ENCODE results near the gene SLC4A8. TPM values are rescaled to one million over a fixed set of nuclear protein-coding genes. Genes with fewer than 3 reads are reported as not detected.

The SLC4A8 gene
- total and polyA plus RNA-seq, 9 of the 15 experiments (the other 6 are each of a cell fraction or from before 2014, with no cell fraction given): 0.04 to 1.5 (median 0.12) TPM; not detected in 2

DNA sequence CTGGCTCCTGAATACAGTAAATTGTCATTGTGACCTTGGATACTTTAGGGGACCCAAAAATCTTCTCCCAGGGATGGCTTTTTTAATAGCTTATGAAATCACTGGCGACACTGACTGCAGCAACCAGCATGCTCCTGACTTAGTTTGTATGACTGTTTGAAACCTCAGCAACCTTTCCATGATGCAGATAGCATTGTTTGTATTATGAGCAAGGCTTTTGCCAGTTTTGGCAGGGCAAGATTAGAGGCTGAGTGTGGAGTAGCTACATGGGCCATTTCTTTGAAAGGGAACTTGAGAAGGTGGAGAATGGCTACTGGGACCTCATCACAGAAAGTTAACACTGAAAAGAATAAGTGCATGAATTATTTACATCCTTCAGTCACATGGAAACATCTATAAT lies 50.9 kb downstream of the SLC4A8 start:
- FAIRE-seq: no peak
- Histone ChIP-seq H3K36me3 (ENCODE audit: control insufficient read depth, insufficient read depth, low read length) (no peaks in the 10 kb centered on the region), H3K9me3 (replicated peaks; ENCODE audit: control insufficient read depth, insufficient read depth, low read depth, low read length) (no peaks in the 10 kb centered on the region), H3K4me2 (ENCODE audit: insufficient read depth, low read length) (no peak overlapping the region), H2AFZ (ENCODE audit: low read depth, low read length) (no peak overlapping the region), H3K9ac (ENCODE audit: insufficient read depth in 1 of 2, low read depth in 2 of 2, low read length in 2 of 2) (no peak overlapping the region), H3K9me1 (ENCODE audit: control insufficient read depth, insufficient read depth, low read length) (no peaks in the 10 kb centered on the region), H3K4me3 (no peak overlapping the region), H4K20me1 (replicated peaks; ENCODE audit: control insufficient read depth, insufficient read depth, low read length) (no peaks in the 10 kb centered on the region), H3K4me1 (replicated peaks in 1 of 2; ENCODE audit: control insufficient read depth in 2 of 2, insufficient read depth in 2 of 2, low read length in 2 of 2) (no peaks in the 10 kb centered on the region), H3K27me3 (ENCODE audit: control insufficient read depth in 2 of 2, insufficient read depth in 2 of 2, low read length in 2 of 2) (peaks cover 13 to 19% of the 10 kb centered on the region in 2 experiments), H3K79me2 (ENCODE audit: control insufficient read depth, insufficient read depth, low read length) (no peaks in the 10 kb centered on the region), H3K27ac (ENCODE audit: extremely low read depth, low read depth, low read length) (no peak overlapping the region)
- no peak for ATAC-seq
- DNase-seq (ENCODE audit: extremely low read depth in 1 of 4, low spot score in 3 of 4): no peak
- 0% methylated on average over 1 of the region's 1 CpG for WGBS (ENCODE audit: insufficient coverage, low coverage, missing lambda C conversion rate)
- in situ Hi-C loops (cut with MboI): no loop called here
- intact Hi-C loops (cut with micrococcal nuclease): no loop called here
- CTCF ChIA-PET (ENCODE audit: low intra/inter-chr PET ratio): no interaction called here
- POLR2A ChIA-PET: interaction anchor here (0.8 to 1.0 kb wide), 2 partner anchors 14 to 570 kb away, joined by 3 to 5 read pairs; no protein-coding TSS in a partner anchor
- BruUV-seq (replicated peaks): no TSS peak
- TF ChIP-seq ZNF699 (CRISPR knock-in tag; IDR thresholded peaks at IDR 0.05; ENCODE audit: insufficient replicate concordance): no peak
- no peak for TF ChIP-seq ZNF766 (CRISPR knock-in tag; conservative IDR thresholded peaks at IDR 0.05)
- no peak for TF ChIP-seq ZNF57 (CRISPR knock-in tag; IDR thresholded peaks at IDR 0.05)
- no peak for TF ChIP-seq RERE (CRISPR knock-in tag; IDR thresholded peaks at IDR 0.05; ENCODE audit: borderline replicate concordance)
- no peak for TF ChIP-seq ZNF224 (CRISPR knock-in tag; IDR thresholded peaks at IDR 0.05)
- no peak for TF ChIP-seq DPF2 (IDR thresholded peaks at IDR 0.05)
- no peak for TF ChIP-seq PCBP1 (IDR thresholded peaks at IDR 0.05; ENCODE audit: low read depth, low read length, poor library complexity, severe bottlenecking)
- TF ChIP-seq TRIM24 (IDR thresholded peaks at IDR 0.05): no peak
- TF ChIP-seq GMEB1 (CRISPR knock-in tag; IDR thresholded peaks at IDR 0.05): no peak
- TF ChIP-seq ZBTB7A (IDR thresholded peaks at IDR 0.05; ENCODE audit: borderline replicate concordance, control insufficient read depth, low read depth, low read length): no peak
- TF ChIP-seq NR3C1 (CRISPR knock-in tag; IDR thresholded peaks at IDR 0.05): no peak
- TF ChIP-seq ZFX (CRISPR knock-in tag; IDR thresholded peaks at IDR 0.05): no peak
- TF ChIP-seq ZNF764 (CRISPR knock-in tag; IDR thresholded peaks at IDR 0.05; ENCODE audit: low read depth): no peak
- TF ChIP-seq, protein P1, sequence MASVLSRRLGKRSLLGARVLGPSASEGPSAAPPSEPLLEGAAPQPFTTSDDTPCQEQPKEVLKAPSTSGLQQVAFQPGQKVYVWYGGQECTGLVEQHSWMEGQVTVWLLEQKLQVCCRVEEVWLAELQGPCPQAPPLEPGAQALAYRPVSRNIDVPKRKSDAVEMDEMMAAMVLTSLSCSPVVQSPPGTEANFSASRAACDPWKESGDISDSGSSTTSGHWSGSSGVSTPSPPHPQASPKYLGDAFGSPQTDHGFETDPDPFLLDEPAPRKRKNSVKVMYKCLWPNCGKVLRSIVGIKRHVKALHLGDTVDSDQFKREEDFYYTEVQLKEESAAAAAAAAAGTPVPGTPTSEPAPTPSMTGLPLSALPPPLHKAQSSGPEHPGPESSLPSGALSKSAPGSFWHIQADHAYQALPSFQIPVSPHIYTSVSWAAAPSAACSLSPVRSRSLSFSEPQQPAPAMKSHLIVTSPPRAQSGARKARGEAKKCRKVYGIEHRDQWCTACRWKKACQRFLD (CRISPR knock-in tag; IDR thresholded peaks at IDR 0.05): no peak
- no peak for TF ChIP-seq MTA3 (IDR thresholded peaks at IDR 0.05; ENCODE audit: borderline replicate concordance)
- no peak for TF ChIP-seq BCOR (IDR thresholded peaks at IDR 0.05)

Measured in K562 (cell line).